H9 (cell line): ENCODE measurements around the gene TRAPPC2L. TPM values are rescaled to one million over a fixed set of nuclear protein-coding genes. Genes with fewer than 3 reads are reported as not detected.

Experiments used
- DNase-seq: peaks from one replicate; pipeline ENCODE4 v3.0.0-alpha.2; 2017
- H2AFZ ChIP-seq: one replicate; pipeline ENCODE4 v1.6.1; 2013; ENCODE audit warnings: mild to moderate bottlenecking, low read length, control low read depth, moderate library complexity
- H2AK5ac ChIP-seq: 2 replicates; pipeline ENCODE4 v1.6.1; 2013; ENCODE audit warnings: low read length, control low read depth, mixed read lengths; ENCODE audit not compliant: insufficient read length
- H2BK120ac ChIP-seq: one replicate; pipeline ENCODE4 v1.6.1; 2013; ENCODE audit warnings: low read depth, mild to moderate bottlenecking, low read length, control low read depth, inconsistent platforms; ENCODE audit not compliant: poor library complexity, severe bottlenecking
- H2BK12ac ChIP-seq: 2 replicates; pipeline ENCODE4 v1.6.1; 2013; ENCODE audit warnings: low read length, control low read depth, mixed read lengths, low read depth; ENCODE audit not compliant: insufficient read length
- H2BK15ac ChIP-seq: 2 replicates; pipeline ENCODE4 v1.6.1; 2013; ENCODE audit warnings: low read depth, low read length, control low read depth
- H2BK20ac ChIP-seq: one replicate; pipeline ENCODE4 v1.6.1; 2013; ENCODE audit warnings: low read depth, mild to moderate bottlenecking, low read length, control low read depth, inconsistent platforms; ENCODE audit not compliant: poor library complexity, severe bottlenecking
- H2BK5ac ChIP-seq: 2 replicates; pipeline ENCODE4 v1.6.1; 2013; ENCODE audit warnings: low read length, control low read depth, mixed read lengths; ENCODE audit not compliant: insufficient read length
- H3K14ac ChIP-seq: 2 replicates; pipeline ENCODE4 v1.6.1; 2013; ENCODE audit warnings: low read length, control low read depth; ENCODE audit not compliant: insufficient read depth
- H3K18ac ChIP-seq: 2 replicates; pipeline ENCODE4 v1.6.1; 2013; ENCODE audit warnings: low read depth, mild to moderate bottlenecking, mixed read lengths, low read length, control low read depth; ENCODE audit not compliant: insufficient read length
- H3K23ac ChIP-seq: 2 replicates; pipeline ENCODE4 v1.6.1; 2013; ENCODE audit warnings: low read length, control low read depth, mixed read lengths, low read depth; ENCODE audit not compliant: insufficient read length
- H3K23me2 ChIP-seq: 2 replicates; pipeline ENCODE4 v1.6.1; 2013; ENCODE audit warnings: low read depth, mild to moderate bottlenecking, mixed read lengths, low read length, control low read depth; ENCODE audit not compliant: insufficient read length, poor library complexity, severe bottlenecking
- H3K27ac ChIP-seq: 2 replicates; pipeline ENCODE4 v1.5.1; 2013; ENCODE audit warnings: low read length, control low read depth, mixed read lengths, low read depth; ENCODE audit not compliant: insufficient read length
- H3K27me3 ChIP-seq: 2 replicates; pipeline ENCODE4 v1.6.1; 2013; ENCODE audit warnings: low read length, control low read depth, inconsistent platforms; ENCODE audit not compliant: insufficient read depth
- H3K4ac ChIP-seq: 2 replicates; pipeline ENCODE4 v1.6.1; 2013; ENCODE audit warnings: low read depth, mild to moderate bottlenecking, control low read depth, inconsistent platforms, low read length, moderate library complexity
- H3K4me1 ChIP-seq: 2 replicates; pipeline ENCODE4 v1.6.1; 2013; ENCODE audit warnings: low read length, control low read depth, inconsistent platforms; ENCODE audit not compliant: insufficient read depth
- H3K4me2 ChIP-seq: 2 replicates; pipeline ENCODE4 v1.6.1; 2013; ENCODE audit warnings: low read length, control low read depth, mixed read lengths; ENCODE audit not compliant: insufficient read length, insufficient read depth
- H3K56ac ChIP-seq: 2 replicates; pipeline ENCODE4 v1.6.1; 2013; ENCODE audit warnings: low read depth, mild to moderate bottlenecking, mixed read lengths, low read length, control low read depth; ENCODE audit not compliant: insufficient read length
- H3K79me1 ChIP-seq: 2 replicates; pipeline ENCODE4 v1.6.1; 2013; ENCODE audit warnings: low read depth, mild to moderate bottlenecking, moderate library complexity, low read length, control low read depth, inconsistent platforms; ENCODE audit not compliant: insufficient read depth, poor library complexity, severe bottlenecking
- H3K79me2 ChIP-seq: 2 replicates; pipeline ENCODE4 v1.6.1; 2013; ENCODE audit warnings: low read length, control low read depth, inconsistent platforms; ENCODE audit not compliant: insufficient read depth
- H3K9ac ChIP-seq: 2 replicates; pipeline ENCODE4 v1.6.1; 2013; ENCODE audit warnings: low read length, control low read depth, mixed read lengths; ENCODE audit not compliant: insufficient read length; ENCODE audit errors: extremely low read depth
- H3K9me3 ChIP-seq: one replicate; pipeline ENCODE4 v1.6.1; 2013; ENCODE audit warnings: low read depth, low read length, inconsistent platforms; ENCODE audit not compliant: control insufficient read depth
- H3T11ph ChIP-seq: one replicate; pipeline ENCODE4 v1.6.1; 2013; ENCODE audit warnings: mild to moderate bottlenecking, low read length, control low read depth, inconsistent platforms
- H4K20me1 ChIP-seq: one replicate; pipeline ENCODE4 v1.6.1; 2013; ENCODE audit not compliant: control insufficient read depth, insufficient read length, insufficient read depth
- H4K5ac ChIP-seq: 2 replicates; pipeline ENCODE4 v1.6.1; 2013; ENCODE audit warnings: low read depth, mild to moderate bottlenecking, mixed read lengths, low read length, control low read depth; ENCODE audit not compliant: insufficient read length
- H4K8ac ChIP-seq: replicated peaks from 2 replicates; pipeline ENCODE4 v1.6.1; 2013; ENCODE audit warnings: low read length, control low read depth, mixed read lengths, low read depth; ENCODE audit not compliant: insufficient read length
- H4K91ac ChIP-seq: 2 replicates; pipeline ENCODE4 v1.6.1; 2013; ENCODE audit warnings: low read depth, mild to moderate bottlenecking, moderate library complexity, mixed read lengths, low read length, control low read depth; ENCODE audit not compliant: insufficient read length
- H3K27ac Mint-ChIP-seq, 3 experiments: 2 replicates in 2 of 3; 3 replicates in 1 of 3; pipeline ENCODE4 v1.8.0; 2020 to 2021; ENCODE audit warnings: mixed read lengths in 3 of 3, mild to moderate bottlenecking in 1 of 3, moderate library complexity in 1 of 3
- H3K27me3 Mint-ChIP-seq: 2 replicates; pipeline ENCODE4 v1.8.0; 2021; ENCODE audit warnings: low read depth, mild to moderate bottlenecking, moderate library complexity, mixed read lengths
- H3K36me3 Mint-ChIP-seq, 3 experiments: 2 replicates in 2 of 3; 3 replicates in 1 of 3; pipeline ENCODE4 v1.8.0; 2020 to 2021; ENCODE audit warnings: low read depth in 3 of 3, mixed read lengths in 3 of 3; ENCODE audit not compliant: insufficient read depth in 1 of 3
- H3K4me1 Mint-ChIP-seq, 2 experiments: 2 replicates each; pipeline ENCODE4 v1.8.0; 2020; ENCODE audit warnings: mixed read lengths in 2 of 2
- H3K4me3 Mint-ChIP-seq, 2 experiments: 2 replicates in 1 of 2; 3 replicates in 1 of 2; pipeline ENCODE4 v1.8.0; 2020 to 2021; ENCODE audit warnings: mild to moderate bottlenecking in 2 of 2, mixed read lengths in 2 of 2, moderate library complexity in 1 of 2
- H3K9me3 Mint-ChIP-seq, 2 experiments: 2 replicates in 1 of 2; 3 replicates in 1 of 2; pipeline ENCODE4 v1.8.0; 2020; ENCODE audit warnings: mild to moderate bottlenecking in 2 of 2, mixed read lengths in 2 of 2, moderate library complexity in 1 of 2
- WGBS: extraction: QIAGEN DNeasy Blood & Tissue Kit; methylation state at CpG from one replicate; pipeline ENCODE4 v1.1.7; 2013; ENCODE audit warnings: missing lambda C conversion rate, low lambda C conversion rate, mixed read lengths; ENCODE audit not compliant: insufficient read length; ENCODE audit errors: extremely low coverage; 5-methylcytosine and 5-hydroxymethylcytosine counted together
- total RNA-seq: library from RNA; stranded (reverse); gene quantifications from 2 replicates; pipeline ENCODE4 v1.2.1, GENCODE V29; 2021
- TF ChIP-seq, protein P1 (sequence below): fragments of 200-600 bp; sonication (generic); conservative IDR thresholded peaks from 3 replicates; pipeline ENCODE4 v1.8.0; 2021; ENCODE audit warnings: antibody characterized with exemption, mild to moderate bottlenecking

TRAPPC2L gene
- total RNA-seq, 1 experiment from 2014 or later = 90.3 TPM

- Histone ChIP-seq H2BK120ac (no peak overlapping the region), H2BK15ac (no peak overlapping the region), H4K8ac (no peak overlapping the region), H2BK20ac (no peak overlapping the region), H3K4me1 (no peaks in the 10 kb centered on the region), H2AFZ (no peak overlapping the region), H4K5ac (no peak overlapping the region), H3K79me2 (no peaks in the 10 kb centered on the region), H3K23me2 (no peaks in the 10 kb centered on the region), H3K9me3 (no peaks in the 10 kb centered on the region), H3K27me3 (no peaks in the 10 kb centered on the region), H3K9ac (no peak overlapping the region), H2AK5ac (no peak overlapping the region), H3K4ac (no peak overlapping the region), H2BK5ac (no peak overlapping the region), H3K79me1 (no peaks in the 10 kb centered on the region), H3K14ac (no peak overlapping the region), H3K56ac (no peak overlapping the region), H2BK12ac (no peak overlapping the region), H4K20me1 (no peaks in the 10 kb centered on the region), H3K18ac (no peak overlapping the region), H3K23ac (no peak overlapping the region), H3T11ph (no peak overlapping the region), H3K4me2 (no peak overlapping the region), H3K27ac (no peak overlapping the region), H4K91ac (no peak overlapping the region)
- Mint-ChIP-seq H3K27me3 (no peaks in the 10 kb centered on the region), H3K4me1 (no peaks in the 10 kb centered on the region), H3K9me3 (no peaks in the 10 kb centered on the region), H3K27ac (peak overlapping the region in 1 of 3 experiments; percentile 64; a peak in 1 of 7 replicates), H3K36me3 (peaks cover 4 to 16% (median 13%) of the 10 kb centered on the region in 3 experiments; a peak in 6 of 7 replicates), H3K4me3 (no peak overlapping the region)
- WGBS = no CpG with 5 or more reads among the region's 17 CpGs
- TF ChIP-seq, protein P1, sequence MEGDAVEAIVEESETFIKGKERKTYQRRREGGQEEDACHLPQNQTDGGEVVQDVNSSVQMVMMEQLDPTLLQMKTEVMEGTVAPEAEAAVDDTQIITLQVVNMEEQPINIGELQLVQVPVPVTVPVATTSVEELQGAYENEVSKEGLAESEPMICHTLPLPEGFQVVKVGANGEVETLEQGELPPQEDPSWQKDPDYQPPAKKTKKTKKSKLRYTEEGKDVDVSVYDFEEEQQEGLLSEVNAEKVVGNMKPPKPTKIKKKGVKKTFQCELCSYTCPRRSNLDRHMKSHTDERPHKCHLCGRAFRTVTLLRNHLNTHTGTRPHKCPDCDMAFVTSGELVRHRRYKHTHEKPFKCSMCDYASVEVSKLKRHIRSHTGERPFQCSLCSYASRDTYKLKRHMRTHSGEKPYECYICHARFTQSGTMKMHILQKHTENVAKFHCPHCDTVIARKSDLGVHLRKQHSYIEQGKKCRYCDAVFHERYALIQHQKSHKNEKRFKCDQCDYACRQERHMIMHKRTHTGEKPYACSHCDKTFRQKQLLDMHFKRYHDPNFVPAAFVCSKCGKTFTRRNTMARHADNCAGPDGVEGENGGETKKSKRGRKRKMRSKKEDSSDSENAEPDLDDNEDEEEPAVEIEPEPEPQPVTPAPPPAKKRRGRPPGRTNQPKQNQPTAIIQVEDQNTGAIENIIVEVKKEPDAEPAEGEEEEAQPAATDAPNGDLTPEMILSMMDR = no peak
- DNase-seq = no peak
Measured at GRCh38 chr16:88836791-88837190, 20.1 kb upstream of the TRAPPC2L start.
